ENCODE data around the gene UBE2C.

- TF ChIP-seq CTCF (IDR thresholded peaks at IDR 0.05) (no peak), POLR2AphosphoS5 (IDR thresholded peaks at IDR 0.05; ENCODE audit: insufficient read depth in 1 of 2, low read depth in 1 of 2) (no peak)
These were observed 35.5 kb upstream of the UBE2C start for GRCh38 chr20:45776931-45777330.

Data from vagina (tissue), 2 donors.